ENCODE results near the gene GUCY1B1.

The GUCY1B1 gene

GRCh38 chr4:155853189-155853588, 94.4 kb downstream of the GUCY1B1 start:
- H3K27ac ChIP-seq (ENCODE audit: low read depth in 2 of 2, low read length in 2 of 2), result no peak overlapping the region

DNA sequence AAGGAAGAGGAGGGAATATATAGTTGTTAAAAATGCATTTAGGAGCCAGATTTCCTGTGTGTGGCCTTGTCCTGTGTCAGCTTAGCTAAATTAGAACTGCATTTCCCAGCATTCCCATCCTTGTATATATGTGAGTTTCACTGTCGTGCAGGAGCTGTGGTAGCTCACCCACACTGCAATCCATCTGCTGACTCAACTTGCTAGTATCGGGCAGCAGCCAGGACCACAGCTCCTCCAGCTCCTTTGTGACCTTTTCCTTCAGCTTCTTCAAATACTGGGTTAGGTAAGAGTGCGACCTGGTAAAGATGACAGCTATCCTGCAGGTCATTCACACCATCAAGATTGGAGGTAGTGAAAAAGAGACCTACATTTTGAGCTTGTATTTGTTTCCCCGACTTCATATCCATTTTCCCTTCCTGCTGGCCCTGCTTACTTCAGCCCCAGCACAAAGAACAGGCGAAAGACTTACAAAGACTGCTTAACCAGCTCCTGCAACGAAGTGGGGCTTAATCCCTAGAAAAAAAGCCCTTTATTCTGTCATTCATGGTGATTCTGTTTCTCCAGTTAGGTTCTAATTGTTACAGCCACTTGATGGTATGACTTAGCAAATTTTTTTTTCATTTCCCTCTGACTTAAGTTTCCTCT, 95.9 kb downstream of the GUCY1B1 start:
- Histone ChIP-seq H3K27me3 (ENCODE audit: control insufficient read depth in 2 of 2, insufficient read depth in 2 of 2, low read length in 2 of 2) (no peaks in the 10 kb centered on the region), H3K4me1 (ENCODE audit: control insufficient read depth in 2 of 2, insufficient read depth in 2 of 2, low read length in 2 of 2) (no peaks in the 10 kb centered on the region), H3K4me3 (ENCODE audit: low read length in 2 of 2) (no peak overlapping the region), H3K9ac (ENCODE audit: low read depth in 1 of 2, low read length in 2 of 2) (no peak overlapping the region), H3K9me3 (ENCODE audit: control insufficient read depth in 2 of 2, low read length in 2 of 2) (no peaks in the 10 kb centered on the region), H3K27ac (ENCODE audit: low read depth in 2 of 2, low read length in 2 of 2) (no peak overlapping the region), H3K36me3 (ENCODE audit: control insufficient read depth in 2 of 2, insufficient read depth in 2 of 2, low read length in 2 of 2) (no peaks in the 10 kb centered on the region)

More at GRCh38 chr4:155853189-155853588, 94.4 kb downstream of the GUCY1B1 start:
- H3K4me3 ChIP-seq (ENCODE audit: low read length in 2 of 2), result no peak overlapping the region
- no peaks in the 10 kb centered on the region for H3K27me3 ChIP-seq (ENCODE audit: control insufficient read depth in 2 of 2, insufficient read depth in 2 of 2, low read length in 2 of 2)
- no peaks in the 10 kb centered on the region for H3K36me3 ChIP-seq (ENCODE audit: control insufficient read depth in 2 of 2, insufficient read depth in 2 of 2, low read length in 2 of 2)
- no peaks in the 10 kb centered on the region for H3K4me1 ChIP-seq (ENCODE audit: control insufficient read depth in 2 of 2, insufficient read depth in 2 of 2, low read length in 2 of 2)
- H3K9me3 ChIP-seq (ENCODE audit: control insufficient read depth in 2 of 2, low read length in 2 of 2), result no peaks in the 10 kb centered on the region
- no peak overlapping the region for H3K9ac ChIP-seq (ENCODE audit: low read depth in 1 of 2, low read length in 2 of 2)

GRCh38 chr4:155855897-155856296, 97.1 kb downstream of the GUCY1B1 start:
- H3K27me3 ChIP-seq (ENCODE audit: control insufficient read depth in 2 of 2, insufficient read depth in 2 of 2, low read length in 2 of 2), result no peaks in the 10 kb centered on the region
- no peak overlapping the region for H3K4me3 ChIP-seq (ENCODE audit: low read length in 2 of 2)
- no peak overlapping the region for H3K9ac ChIP-seq (ENCODE audit: low read depth in 1 of 2, low read length in 2 of 2)
- H3K9me3 ChIP-seq (ENCODE audit: control insufficient read depth in 2 of 2, low read length in 2 of 2), result no peaks in the 10 kb centered on the region
- H3K4me1 ChIP-seq (ENCODE audit: control insufficient read depth in 2 of 2, insufficient read depth in 2 of 2, low read length in 2 of 2), result no peaks in the 10 kb centered on the region
- H3K36me3 ChIP-seq (ENCODE audit: control insufficient read depth in 2 of 2, insufficient read depth in 2 of 2, low read length in 2 of 2), result no peaks in the 10 kb centered on the region
- no peak overlapping the region for H3K27ac ChIP-seq (ENCODE audit: low read depth in 2 of 2, low read length in 2 of 2)
